B cell (primary cell): Measurements from ENCODE around the gene EHD1. TPM values are rescaled to one million over a fixed set of nuclear protein-coding genes. Genes with fewer than 3 reads are reported as not detected.

ENCODE experiments used
- ATAC-seq: fragments of 200-7000 bp; cut with Tn5 transposase; one replicate; pipeline ENCODE4 v1.10.0; 2021; ENCODE audit warnings: low read depth, mild to moderate bottlenecking, moderate number of reproducible peaks, moderate library complexity
- CTCF ChIA-PET: fragments of 350-600 bp; sonication (Branson Sonifier 250); formaldehyde crosslinking; loops from one replicate; lab custom pipeline; 2021; ENCODE audit warnings: antibody characterized with exemption, inconsistent platforms; lab: Charles Lee
- POLR2A ChIA-PET: fragments of 350-600 bp; sonication (Branson Sonifier 250); formaldehyde crosslinking; loops from one replicate; lab custom pipeline; 2021; ENCODE audit warnings: antibody characterized with exemption; lab: Charles Lee
- DNase-seq: peaks from one replicate; pipeline ENCODE4 v3.0.0; 2013
- H2AFZ ChIP-seq: 2 replicates; pipeline ENCODE4 v1.6.1; 2012; ENCODE audit warnings: mild to moderate bottlenecking, low read depth, low read length; ENCODE audit not compliant: insufficient read depth, poor library complexity, severe bottlenecking
- H3K27ac ChIP-seq, 2 donors: 1 replicate in 1 of 2; 2 replicates in 1 of 2; pipeline ENCODE4 v1.5.1; 2012 to 2013; ENCODE audit warnings: low read length in 2 of 2, mild to moderate bottlenecking in 2 of 2, moderate library complexity in 1 of 2
- H3K27me3 ChIP-seq, 4 experiments: fragments of 200-600 bp in 1 of 4; sonication (generic) in 1 of 4; replicated peaks in 1 of 4; 1 replicate in 2 of 4; 2 replicates in 2 of 4; pipeline versions ENCODE4 v1.6.1 to v1.7.0; 2013 to 2016; ENCODE audit warnings: low read length in 3 of 4, mild to moderate bottlenecking in 2 of 4, mixed read lengths in 1 of 4, moderate library complexity in 1 of 4; ENCODE audit not compliant: insufficient read depth in 4 of 4, control insufficient read depth in 3 of 4; ENCODE audit errors: control extremely low read depth in 1 of 4
- H3K36me3 ChIP-seq, 2 experiments: replicated peaks in 1 of 2; 1 replicate in 1 of 2; 2 replicates in 1 of 2; pipeline versions ENCODE4 v1.6.1 to v1.7.1; 2013; ENCODE audit warnings: low read length in 1 of 2; ENCODE audit not compliant: insufficient read depth in 2 of 2, control insufficient read depth in 1 of 2; ENCODE audit errors: control extremely low read depth in 1 of 2, extremely low read depth in 1 of 2
- H3K4me1 ChIP-seq, 2 donors: fragments of 200-600 bp in 1 of 2; sonication (generic) in 1 of 2; 1 replicate in 1 of 2; 2 replicates in 1 of 2; pipeline versions ENCODE4 v1.5.1 to v1.6.1; 2013 to 2017; ENCODE audit warnings: low read length in 2 of 2; ENCODE audit not compliant: control insufficient read depth in 2 of 2, insufficient read depth in 2 of 2
- H3K4me2 ChIP-seq: replicated peaks from 2 replicates; pipeline ENCODE3; 2012; ENCODE audit warnings: mild to moderate bottlenecking, low read depth, low read length; ENCODE audit not compliant: poor library complexity, severe bottlenecking
- H3K4me3 ChIP-seq, 5 experiments: fragments of 200-600 bp in 1 of 5; sonication (generic) in 1 of 5; 1 replicate in 3 of 5; 2 replicates in 2 of 5; pipeline versions ENCODE4 v1.5.1 to v1.7.0; 2011 to 2016; ENCODE audit warnings: low read length in 4 of 5, mild to moderate bottlenecking in 4 of 5, low read depth in 2 of 5, control low read depth in 1 of 5, moderate library complexity in 1 of 5; ENCODE audit not compliant: insufficient read depth in 1 of 5; ENCODE audit errors: control extremely low read depth in 1 of 5, extremely low read depth in 1 of 5
- H3K79me2 ChIP-seq: fragments of 200-600 bp; sonication (generic); one replicate; pipeline ENCODE4 v1.6.0; 2016; ENCODE audit warnings: low read length; ENCODE audit not compliant: control insufficient read depth, insufficient read depth
- H3K9ac ChIP-seq: fragments of 200-600 bp; sonication (generic); 2 replicates; pipeline ENCODE4 v1.6.1; 2017; ENCODE audit warnings: mild to moderate bottlenecking, low read length, moderate library complexity
- H3K9me3 ChIP-seq, 3 donors: one replicate each; pipeline versions ENCODE4 v1.6.1 to v1.7.1; 2013; ENCODE audit warnings: low read length in 2 of 3; ENCODE audit not compliant: control insufficient read depth in 2 of 3, insufficient read depth in 1 of 3; ENCODE audit errors: control extremely low read depth in 1 of 3
- H4K20me1 ChIP-seq: 2 replicates; pipeline ENCODE4 v1.6.0; 2012; ENCODE audit warnings: mild to moderate bottlenecking, low read length; ENCODE audit not compliant: insufficient read depth, control insufficient read depth, poor library complexity, severe bottlenecking
- H3K27ac Mint-ChIP-seq: one replicate; pipeline ENCODE4 v1.8.0; 2021; ENCODE audit warnings: mixed read lengths
- H3K27me3 Mint-ChIP-seq: one replicate; pipeline ENCODE4 v1.8.0; 2021; ENCODE audit warnings: mixed read lengths
- H3K4me1 Mint-ChIP-seq: one replicate; pipeline ENCODE4 v1.8.0; 2021; ENCODE audit warnings: mixed read lengths
- H3K4me3 Mint-ChIP-seq: one replicate; pipeline ENCODE4 v1.8.0; 2021; ENCODE audit warnings: mixed read lengths
- H3K9me3 Mint-ChIP-seq: one replicate; pipeline ENCODE4 v1.8.0; 2022; ENCODE audit warnings: mixed read lengths; ENCODE audit not compliant: insufficient read depth
- EZH2 ChIP-seq: IDR thresholded peaks from 2 replicates; pipeline ENCODE4 v1.6.1; 2012; ENCODE audit warnings: borderline replicate concordance, low read depth, mild to moderate bottlenecking, moderate library complexity, low read length; ENCODE audit not compliant: insufficient read depth, poor library complexity, severe bottlenecking
- WGBS: methylation state at CpG from one replicate; pipeline ENCODE4 v1.1.5; 2013; ENCODE audit warnings: missing lambda C conversion rate; ENCODE audit not compliant: insufficient coverage; 5-methylcytosine and 5-hydroxymethylcytosine counted together
- intact Hi-C: fragments of 100-400 bp; cut with micrococcal nuclease; formaldehyde crosslinking; loops from one replicate; pipeline ENCODE4 v1.10.0; 2022
- polyA plus RNA-seq: library from polyadenylated mRNA; depleted of rRNA; stranded (reverse); fragments of >200 nt; gene quantifications from 2 replicates; pipeline ENCODE4 v1.2.3, GENCODE V29; 2012
- total RNA-seq, 2 donors: library from RNA; stranded (reverse); fragments of 120-200 nt in 1 of 2; gene quantifications; 1 replicate in 1 of 2; 2 replicates in 1 of 2; pipeline versions ENCODE4 v1.2.3 to v1.2.4, GENCODE V29; 2013 to 2022
- TF ChIP-seq, protein P1 (sequence below): fragments of 200-600 bp; IDR thresholded peaks from one replicate; pipeline ENCODE4 v1.8.0; 2022; ENCODE audit warnings: antibody characterized with exemption, mild to moderate bottlenecking

Gene EHD1
- total and polyA plus RNA-seq, 2 donors (not counting 1 experiment from before 2014, with no cell fraction given): 208 to 280 TPM

DNA sequence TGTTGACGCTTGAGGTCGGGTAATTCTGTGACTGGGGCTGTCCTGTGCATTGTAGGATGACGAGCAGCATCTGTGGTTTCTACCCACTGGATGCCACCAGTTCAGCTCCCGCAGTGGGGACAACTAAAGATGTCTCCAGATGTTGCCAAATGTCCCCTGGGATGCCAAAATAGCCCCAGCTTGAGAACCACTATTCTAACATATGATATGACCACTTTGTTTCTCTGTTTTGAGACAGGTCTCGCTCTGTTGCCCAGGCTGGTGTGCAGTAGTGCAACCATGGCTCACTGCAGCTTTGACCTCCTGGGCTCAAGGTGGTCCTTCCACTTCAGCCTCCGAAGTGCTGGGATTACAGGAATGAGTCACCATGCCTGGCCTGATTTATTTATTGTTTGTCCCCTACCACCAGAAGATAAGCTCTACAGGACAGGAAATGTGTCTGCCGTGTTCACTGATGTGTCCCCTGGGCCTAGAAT lies 63.7 kb downstream of the EHD1 start:
- H3K79me2 ChIP-seq: no peaks in the 10 kb centered on the region
- intact Hi-C loops: no loop called here
- no peaks in the 10 kb centered on the region for H4K20me1 ChIP-seq
- H3K4me1 ChIP-seq: peaks cover 7 to 22% of the 10 kb centered on the region in 2 donors
- no peaks in the 10 kb centered on the region for H3K36me3 ChIP-seq
- H3K4me3 ChIP-seq: no peak overlapping the region
- Mint-ChIP-seq H3K4me1 (peaks cover 28% of the 10 kb centered on the region), H3K4me3 (peak overlapping the region; percentile 34), H3K27ac (peak overlapping the region; percentile 89), H3K27me3 (no peaks in the 10 kb centered on the region), H3K9me3 (no peaks in the 10 kb centered on the region)
- ATAC-seq: peak; percentile 39
- CTCF ChIA-PET: interaction anchor here (0.7 to 1.2 kb wide), 2 partner anchors 36 to 70 kb away, joined by 3 read pairs; partner anchors contain the start of gene RASGRP2
- no peak for TF ChIP-seq EZH2
- H2AFZ ChIP-seq: peak overlapping the region; percentile 14
- POLR2A ChIA-PET: interaction anchor here (0.8 to 1.4 kb wide), 3 partner anchors 12 to 35 kb away, joined by 3 to 10 read pairs (median 8); partner anchors contain the start of genes CDC42BPG and MAP4K2
- H3K27me3 ChIP-seq: no peaks in the 10 kb centered on the region
- H3K4me2 ChIP-seq: peak overlapping the region; percentile 14
- H3K27ac ChIP-seq: no peak overlapping the region
- 6% methylated on average over 6 of the region's 7 CpGs for WGBS
- no peaks in the 10 kb centered on the region for H3K9me3 ChIP-seq
- H3K9ac ChIP-seq: no peak overlapping the region
- peak; percentile 73 for DNase-seq

DNA sequence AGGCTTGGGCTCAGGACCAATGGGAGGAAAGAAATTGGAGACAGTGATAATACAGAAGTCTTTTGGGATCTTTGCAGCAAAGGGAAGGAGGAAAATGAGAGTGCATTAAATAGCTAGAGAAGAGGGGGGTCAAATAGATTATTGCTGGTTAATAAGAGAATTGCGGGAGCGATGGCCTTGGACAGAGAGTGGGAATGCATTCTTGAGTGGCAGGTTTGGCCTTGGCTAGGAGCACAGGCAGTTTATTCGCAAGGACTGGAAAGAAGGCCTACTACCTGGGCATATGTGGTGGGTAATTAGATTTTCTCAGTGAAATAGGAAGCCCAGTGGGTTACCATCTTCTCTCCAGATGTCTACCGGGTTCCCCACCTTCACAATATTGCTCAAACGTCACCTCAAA lies 64.6 kb downstream of the EHD1 start:
- Mint-ChIP-seq H3K4me1 (peaks cover 34% of the 10 kb centered on the region), H3K4me3 (peak overlapping the region; percentile 15), H3K27me3 (no peaks in the 10 kb centered on the region), H3K9me3 (no peaks in the 10 kb centered on the region), H3K27ac (peak overlapping the region; percentile 48)
- ATAC-seq (no peak), DNase-seq (no peak)
- H3K27ac ChIP-seq: no peak overlapping the region
- H3K27me3 ChIP-seq: no peaks in the 10 kb centered on the region
- no peak overlapping the region for H3K4me3 ChIP-seq
- no peak overlapping the region for H3K4me2 ChIP-seq
- 90% methylated on average over 5 of the region's 5 CpGs for WGBS
- no peaks in the 10 kb centered on the region for H3K36me3 ChIP-seq
- CTCF ChIA-PET: interaction anchor here (0.7 kb wide), 1 partner anchor 473 kb away, joined by 3 read pairs; no protein-coding TSS in a partner anchor
- H2AFZ ChIP-seq: no peak overlapping the region
- H3K79me2 ChIP-seq: peaks cover 7% of the 10 kb centered on the region
- POLR2A ChIA-PET: interaction anchor here (0.6 to 0.7 kb wide), 3 partner anchors 33 to 941 kb away, joined by 3 to 7 read pairs (median 3); no protein-coding TSS in a partner anchor
- peaks cover 15 to 31% of the 10 kb centered on the region in 2 donors for H3K4me1 ChIP-seq
- intact Hi-C loops: no loop called here
- H3K9ac ChIP-seq: no peak overlapping the region
- H4K20me1 ChIP-seq: no peaks in the 10 kb centered on the region
- H3K9me3 ChIP-seq: no peaks in the 10 kb centered on the region
- no peak for TF ChIP-seq EZH2
- TF ChIP-seq, protein P1, sequence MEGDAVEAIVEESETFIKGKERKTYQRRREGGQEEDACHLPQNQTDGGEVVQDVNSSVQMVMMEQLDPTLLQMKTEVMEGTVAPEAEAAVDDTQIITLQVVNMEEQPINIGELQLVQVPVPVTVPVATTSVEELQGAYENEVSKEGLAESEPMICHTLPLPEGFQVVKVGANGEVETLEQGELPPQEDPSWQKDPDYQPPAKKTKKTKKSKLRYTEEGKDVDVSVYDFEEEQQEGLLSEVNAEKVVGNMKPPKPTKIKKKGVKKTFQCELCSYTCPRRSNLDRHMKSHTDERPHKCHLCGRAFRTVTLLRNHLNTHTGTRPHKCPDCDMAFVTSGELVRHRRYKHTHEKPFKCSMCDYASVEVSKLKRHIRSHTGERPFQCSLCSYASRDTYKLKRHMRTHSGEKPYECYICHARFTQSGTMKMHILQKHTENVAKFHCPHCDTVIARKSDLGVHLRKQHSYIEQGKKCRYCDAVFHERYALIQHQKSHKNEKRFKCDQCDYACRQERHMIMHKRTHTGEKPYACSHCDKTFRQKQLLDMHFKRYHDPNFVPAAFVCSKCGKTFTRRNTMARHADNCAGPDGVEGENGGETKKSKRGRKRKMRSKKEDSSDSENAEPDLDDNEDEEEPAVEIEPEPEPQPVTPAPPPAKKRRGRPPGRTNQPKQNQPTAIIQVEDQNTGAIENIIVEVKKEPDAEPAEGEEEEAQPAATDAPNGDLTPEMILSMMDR: no peak
